Loucy (cell line): Measurements from ENCODE around the gene NOTCH1.

Experiments
- EZH2phosphoT487 ChIP-seq: fragments of 200-600 bp; IDR thresholded peaks from 2 replicates; pipeline ENCODE4 v1.6.1; 2018; ENCODE audit warnings: antibody characterized with exemption, mild to moderate bottlenecking, moderate library complexity, borderline replicate concordance
- TF ChIP-seq, protein P1 (sequence below): fragments of 200-600 bp; sonication (generic); conservative IDR thresholded peaks from 2 replicates; pipeline ENCODE4 v1.5.1; 2014; ENCODE audit warnings: mild to moderate bottlenecking, antibody characterized with exemption, low read length

DNA sequence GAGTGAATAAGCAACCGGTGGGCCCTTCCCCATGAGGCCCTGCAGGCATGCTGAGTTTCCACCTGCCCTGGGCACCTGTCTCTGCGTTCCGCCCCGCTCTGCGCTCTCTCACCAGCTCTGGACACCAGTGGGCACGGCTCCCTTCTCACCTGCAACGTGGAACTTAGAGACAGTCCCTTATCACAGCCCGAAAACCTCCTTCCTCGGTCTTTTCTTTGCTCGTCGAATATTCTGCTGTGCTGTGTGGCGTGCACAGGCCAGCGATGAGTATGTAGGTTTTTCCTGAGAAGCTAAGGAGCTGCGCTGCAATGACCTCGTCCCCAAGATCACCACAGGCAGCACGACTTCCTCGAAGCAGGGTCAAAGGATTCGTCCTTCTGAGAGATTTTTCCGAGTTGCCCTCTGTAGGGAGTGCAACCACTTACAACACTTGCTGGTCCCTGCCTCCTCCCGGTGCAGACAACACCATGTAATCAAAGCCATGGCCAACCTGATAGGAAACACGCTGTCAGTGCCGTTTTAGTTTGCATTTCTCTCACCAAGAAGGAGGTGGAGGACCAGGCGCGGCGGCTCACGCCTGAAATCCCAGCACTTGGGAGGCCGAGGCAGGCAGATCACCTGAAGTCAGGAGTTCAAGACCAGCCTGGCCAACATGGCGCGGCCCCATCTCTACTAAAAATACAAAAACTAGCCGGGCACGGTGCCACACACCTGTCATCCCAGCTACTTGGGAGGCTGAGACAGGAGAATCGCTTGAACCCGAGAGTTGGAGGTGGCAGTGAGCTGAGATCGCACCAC lies 27.2 kb upstream of the NOTCH1 start:
- TF ChIP-seq, protein P1, sequence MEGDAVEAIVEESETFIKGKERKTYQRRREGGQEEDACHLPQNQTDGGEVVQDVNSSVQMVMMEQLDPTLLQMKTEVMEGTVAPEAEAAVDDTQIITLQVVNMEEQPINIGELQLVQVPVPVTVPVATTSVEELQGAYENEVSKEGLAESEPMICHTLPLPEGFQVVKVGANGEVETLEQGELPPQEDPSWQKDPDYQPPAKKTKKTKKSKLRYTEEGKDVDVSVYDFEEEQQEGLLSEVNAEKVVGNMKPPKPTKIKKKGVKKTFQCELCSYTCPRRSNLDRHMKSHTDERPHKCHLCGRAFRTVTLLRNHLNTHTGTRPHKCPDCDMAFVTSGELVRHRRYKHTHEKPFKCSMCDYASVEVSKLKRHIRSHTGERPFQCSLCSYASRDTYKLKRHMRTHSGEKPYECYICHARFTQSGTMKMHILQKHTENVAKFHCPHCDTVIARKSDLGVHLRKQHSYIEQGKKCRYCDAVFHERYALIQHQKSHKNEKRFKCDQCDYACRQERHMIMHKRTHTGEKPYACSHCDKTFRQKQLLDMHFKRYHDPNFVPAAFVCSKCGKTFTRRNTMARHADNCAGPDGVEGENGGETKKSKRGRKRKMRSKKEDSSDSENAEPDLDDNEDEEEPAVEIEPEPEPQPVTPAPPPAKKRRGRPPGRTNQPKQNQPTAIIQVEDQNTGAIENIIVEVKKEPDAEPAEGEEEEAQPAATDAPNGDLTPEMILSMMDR = no peak
- TF ChIP-seq EZH2phosphoT487 = no peak
